Duodenal mucosa (tissue), 2 donors: Measurements from ENCODE around the gene HNRNPUL2.

Experiments used
- H3K27ac ChIP-seq: one replicate; pipeline ENCODE4 v1.7.0; 2013; ENCODE audit warnings: low read depth, low read length
- H3K27me3 ChIP-seq, 2 donors: one replicate each; pipeline ENCODE4 v1.7.0; 2013; ENCODE audit warnings: low read length in 2 of 2, control low read depth in 1 of 2; ENCODE audit not compliant: insufficient read depth in 2 of 2, control insufficient read depth in 1 of 2
- H3K36me3 ChIP-seq, 2 donors: one replicate each; pipeline ENCODE4 v1.7.0; 2013; ENCODE audit warnings: low read length in 2 of 2, control low read depth in 1 of 2; ENCODE audit not compliant: insufficient read depth in 2 of 2, control insufficient read depth in 1 of 2
- H3K4me1 ChIP-seq, 2 donors: one replicate each; pipeline ENCODE4 v1.7.0; 2013; ENCODE audit warnings: low read length in 2 of 2, control low read depth in 1 of 2; ENCODE audit not compliant: insufficient read depth in 2 of 2, control insufficient read depth in 1 of 2
- H3K4me3 ChIP-seq, 2 donors: one replicate each; pipeline ENCODE4 v1.7.0; 2013; ENCODE audit warnings: low read length in 2 of 2, low read depth in 1 of 2
- H3K9ac ChIP-seq, 2 donors: one replicate each; pipeline ENCODE4 v1.7.0; 2013; ENCODE audit warnings: low read length in 2 of 2, low read depth in 1 of 2
- H3K9me3 ChIP-seq, 2 donors: one replicate each; pipeline ENCODE4 v1.7.0; 2013; ENCODE audit warnings: low read length in 2 of 2, control low read depth in 1 of 2; ENCODE audit not compliant: control insufficient read depth in 1 of 2

Gene HNRNPUL2

DNA sequence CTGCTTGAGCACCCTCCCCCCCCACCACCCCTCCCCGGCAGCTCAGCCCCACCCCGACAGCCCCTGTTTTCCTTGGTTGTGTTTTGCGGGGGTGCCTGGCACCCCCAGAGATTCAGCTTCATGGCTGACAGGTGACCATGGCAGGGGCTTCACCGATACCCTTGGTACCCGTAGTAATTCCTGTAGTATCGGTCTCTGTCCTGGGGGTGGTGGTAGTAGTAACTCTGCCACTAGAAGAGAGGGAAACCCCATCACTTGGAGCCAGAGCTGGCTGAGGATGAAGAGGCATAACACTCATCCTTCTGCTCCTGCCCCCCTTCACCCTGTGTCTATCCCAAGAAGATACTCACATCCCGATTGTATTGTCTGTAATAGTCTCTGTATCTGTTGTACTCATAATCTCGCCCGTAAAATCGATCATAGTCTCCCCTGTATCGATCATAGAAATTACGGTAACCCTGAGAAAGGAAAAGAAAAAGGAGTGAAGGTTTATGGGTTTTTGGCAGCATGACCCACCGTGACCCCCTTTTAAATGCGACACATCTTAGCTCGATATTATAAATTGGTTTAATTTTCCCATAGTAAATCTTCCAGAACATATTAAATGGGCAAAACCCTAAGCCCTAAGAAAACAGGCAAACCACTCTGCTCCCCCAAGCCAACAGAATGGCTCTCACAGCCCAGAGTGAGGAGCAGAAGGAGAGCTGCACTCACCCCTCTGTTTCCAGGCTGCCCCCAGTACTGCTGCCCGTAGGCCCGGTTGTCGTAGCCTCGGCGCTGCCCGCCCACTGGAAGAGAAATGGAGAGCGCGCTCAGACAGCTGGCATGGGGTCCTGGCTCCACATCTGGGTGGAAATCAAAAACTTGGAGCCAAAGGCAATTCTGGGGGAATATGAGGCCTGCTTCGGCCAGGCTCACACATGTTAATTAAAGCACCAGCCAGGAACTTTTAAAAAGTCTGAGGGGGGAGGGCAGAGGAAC is 11.8 kb downstream of the HNRNPUL2 start:
- Histone ChIP-seq H3K9ac (no peak overlapping the region), H3K27me3 (no peaks in the 10 kb centered on the region), H3K36me3 (peaks cover 64 to 78% of the 10 kb centered on the region in 2 donors), H3K4me1 (peaks cover 27 to 40% of the 10 kb centered on the region in 2 donors), H3K9me3 (no peaks in the 10 kb centered on the region), H3K4me3 (no peak overlapping the region), H3K27ac (no peak overlapping the region)

DNA sequence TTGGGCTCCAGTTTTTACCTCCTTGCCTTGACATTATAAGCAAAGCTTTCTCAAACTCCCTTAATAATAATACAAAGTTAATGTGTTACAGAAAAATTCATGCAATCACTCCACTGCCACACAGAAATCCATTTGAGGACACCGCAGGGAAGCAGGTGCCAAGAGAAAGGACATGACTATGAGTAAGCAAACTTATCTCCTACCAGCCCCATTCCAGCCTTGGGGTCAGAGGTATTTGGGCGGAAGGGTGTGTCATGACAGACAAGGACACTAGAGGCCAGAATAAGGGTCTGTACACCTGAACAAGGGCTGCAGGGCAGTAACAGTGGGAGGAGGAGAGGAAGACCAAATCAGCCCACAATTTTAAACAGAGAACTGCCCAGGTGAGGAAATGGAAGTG is 13.9 kb downstream of the HNRNPUL2 start:
- Histone ChIP-seq H3K36me3 (peaks cover 52 to 62% of the 10 kb centered on the region in 2 donors), H3K9ac (peak overlapping the region; percentile 20 to 26)

DNA sequence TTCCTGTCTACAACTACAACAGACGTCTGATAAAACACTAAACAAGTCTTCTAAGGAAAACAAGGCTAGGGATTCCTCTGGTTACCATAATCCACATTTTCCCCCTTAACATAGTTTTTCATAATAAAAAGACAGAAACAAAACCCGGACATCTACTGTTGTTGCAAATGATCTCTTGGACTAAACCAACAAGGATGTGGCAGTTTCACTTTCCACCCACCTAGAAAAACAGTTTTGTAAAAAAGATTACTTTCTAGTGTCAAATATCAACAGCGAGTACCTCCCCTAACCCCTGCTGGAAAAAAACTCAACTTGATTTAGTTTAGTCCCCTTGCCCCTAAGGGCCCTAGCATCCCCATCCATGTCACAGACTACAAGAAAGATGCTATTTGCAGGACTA is 14.4 kb downstream of the HNRNPUL2 start:
- Histone ChIP-seq H3K27me3 (no peaks in the 10 kb centered on the region), H3K4me3 (peak overlapping the region in 1 of 2 donors; percentile 20), H3K4me1 (peaks cover 42 to 59% of the 10 kb centered on the region in 2 donors), H3K27ac (no peak overlapping the region), H3K9ac (peak overlapping the region in 1 of 2 donors; percentile 20), H3K36me3 (peaks cover 50 to 57% of the 10 kb centered on the region in 2 donors), H3K9me3 (no peaks in the 10 kb centered on the region)

More for the DNA sequence above, 13.9 kb downstream of the HNRNPUL2 start:
- Histone ChIP-seq H3K27ac (peak overlapping the region; percentile 58), H3K9me3 (no peaks in the 10 kb centered on the region), H3K27me3 (no peaks in the 10 kb centered on the region), H3K4me3 (peak overlapping the region in 1 of 2 donors; percentile 20), H3K4me1 (peaks cover 41 to 54% of the 10 kb centered on the region in 2 donors)

DNA sequence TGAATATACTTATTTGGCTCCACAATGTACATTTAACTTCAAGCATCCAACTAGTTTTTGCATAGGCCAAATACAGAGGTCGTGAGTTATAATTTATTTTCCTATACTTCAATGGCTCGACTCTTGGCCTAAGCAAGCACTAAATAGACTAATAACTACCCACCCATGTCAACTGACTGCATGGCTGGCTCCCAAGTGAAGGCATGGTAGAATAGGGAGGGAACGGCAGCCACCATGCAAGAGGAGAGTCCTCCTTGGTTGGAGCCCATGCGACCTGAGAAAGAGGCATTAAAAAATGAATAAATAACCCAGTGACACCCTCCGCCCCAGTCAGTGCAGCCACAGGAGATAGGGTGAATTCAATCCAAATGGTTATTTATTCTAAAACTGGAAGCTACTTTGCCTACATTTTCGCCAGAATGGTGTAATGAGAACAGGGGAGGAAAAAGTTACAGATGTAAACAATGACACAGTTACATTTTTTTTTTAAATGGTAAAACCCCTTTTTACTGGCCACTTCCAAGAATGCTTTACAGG is 14.9 kb downstream of the HNRNPUL2 start:
- Histone ChIP-seq H3K27ac (no peak overlapping the region), H3K9me3 (no peaks in the 10 kb centered on the region), H3K4me3 (no peak overlapping the region), H3K9ac (peak overlapping the region in 1 of 2 donors; percentile 20), H3K36me3 (peaks cover 49 to 52% of the 10 kb centered on the region in 2 donors), H3K27me3 (no peaks in the 10 kb centered on the region), H3K4me1 (peaks cover 42 to 59% of the 10 kb centered on the region in 2 donors)

DNA sequence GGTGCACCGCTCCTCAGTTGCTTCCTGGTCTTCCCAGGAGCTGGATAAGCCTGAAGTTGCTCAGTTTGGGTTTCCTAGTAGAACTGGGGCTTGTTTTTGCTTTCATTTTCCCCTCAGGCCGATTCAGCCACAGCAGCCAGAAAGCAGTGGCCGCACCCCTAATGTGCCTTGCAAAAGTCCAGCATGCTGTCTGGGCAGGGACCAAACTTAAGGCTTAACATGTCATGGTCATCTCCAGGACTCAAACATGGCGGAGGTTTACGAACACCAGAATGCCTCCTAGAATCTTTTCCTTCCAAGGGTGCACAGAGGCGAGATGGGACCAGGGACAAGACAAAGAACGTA is 17.3 kb downstream of the HNRNPUL2 start:
- peak overlapping the region; percentile 78 to 90 for H3K9ac ChIP-seq
- H3K4me3 ChIP-seq, result peak overlapping the region; percentile 79 to 89
- H3K27me3 ChIP-seq, result no peaks in the 10 kb centered on the region
- H3K27ac ChIP-seq, result peak overlapping the region; percentile 94
- H3K36me3 ChIP-seq, result peaks cover 26 to 29% of the 10 kb centered on the region in 2 donors
- H3K9me3 ChIP-seq, result no peaks in the 10 kb centered on the region
- peaks cover 54 to 64% of the 10 kb centered on the region in 2 donors for H3K4me1 ChIP-seq

DNA sequence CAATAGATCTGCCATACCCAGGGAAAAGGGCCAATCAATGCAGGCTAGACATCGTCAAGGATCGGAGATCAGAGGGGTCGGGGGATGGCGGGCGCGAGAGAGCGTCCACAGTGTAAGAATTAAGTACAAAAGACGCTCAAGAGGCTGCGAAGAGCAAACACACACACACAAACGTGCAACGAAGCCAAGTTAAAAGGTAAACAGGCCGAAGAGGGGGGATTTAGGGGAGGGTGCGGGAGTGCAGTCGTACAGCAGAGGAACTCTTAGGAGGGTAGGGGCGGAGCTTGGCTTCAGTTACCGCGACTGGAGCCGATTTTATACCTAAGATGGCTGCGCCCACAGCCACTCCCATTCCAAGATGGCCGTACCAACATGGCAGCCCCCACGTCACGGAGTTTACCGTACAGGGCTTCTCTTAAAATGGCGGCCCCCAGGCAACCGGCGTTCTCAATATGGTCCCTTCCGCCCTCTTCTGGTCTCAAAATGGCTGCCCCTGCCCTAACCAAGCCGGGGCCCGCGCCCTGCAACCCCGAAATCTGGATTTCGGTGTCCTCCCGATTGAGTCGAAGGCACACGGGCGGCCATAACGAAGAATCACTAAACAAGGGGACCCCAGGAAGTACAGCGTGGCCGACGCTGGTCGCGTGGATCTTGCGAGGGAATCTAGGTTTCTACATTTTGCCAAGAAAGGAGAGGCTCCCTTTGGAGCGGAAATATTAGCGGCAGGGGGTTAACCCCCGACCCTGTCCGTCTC is 17.8 kb downstream of the HNRNPUL2 start:
- Histone ChIP-seq H3K27me3 (no peaks in the 10 kb centered on the region), H3K4me3 (peak overlapping the region; percentile 79 to 89)

DNA sequence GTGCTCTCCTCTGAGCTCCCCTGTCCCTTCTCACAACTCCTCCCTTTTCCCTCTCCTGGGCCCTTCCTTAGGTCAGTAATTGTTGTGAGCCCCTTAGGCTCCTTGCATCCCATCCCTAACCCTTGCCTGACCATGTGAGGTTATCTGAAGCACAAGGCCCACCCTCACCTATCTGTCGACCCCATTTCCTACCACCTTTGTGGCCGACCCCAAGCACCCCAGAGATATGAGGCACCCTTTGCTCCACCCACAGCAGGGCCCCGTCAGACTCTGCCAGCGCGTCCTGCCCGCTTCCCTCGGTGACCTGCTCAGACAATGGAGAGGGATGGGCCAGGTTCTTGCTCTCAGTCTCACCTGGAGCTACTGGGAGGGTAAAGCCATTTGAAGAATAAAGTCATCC is 18.5 kb downstream of the HNRNPUL2 start:
- H3K4me1 ChIP-seq, result peaks cover 46 to 59% of the 10 kb centered on the region in 2 donors
- peak overlapping the region; percentile 78 to 90 for H3K9ac ChIP-seq
- no peaks in the 10 kb centered on the region for H3K9me3 ChIP-seq
- H3K4me3 ChIP-seq, result peak overlapping the region; percentile 79 to 89
- H3K27me3 ChIP-seq, result no peaks in the 10 kb centered on the region
- H3K36me3 ChIP-seq, result peaks cover 17 to 20% of the 10 kb centered on the region in 2 donors
- H3K27ac ChIP-seq, result peak overlapping the region; percentile 84

More for the DNA sequence above, 17.8 kb downstream of the HNRNPUL2 start:
- Histone ChIP-seq H3K36me3 (peaks cover 21 to 24% of the 10 kb centered on the region in 2 donors), H3K9me3 (no peaks in the 10 kb centered on the region), H3K4me1 (peaks cover 51 to 64% of the 10 kb centered on the region in 2 donors), H3K9ac (peak overlapping the region; percentile 78 to 90), H3K27ac (peak overlapping the region; percentile 94)

DNA sequence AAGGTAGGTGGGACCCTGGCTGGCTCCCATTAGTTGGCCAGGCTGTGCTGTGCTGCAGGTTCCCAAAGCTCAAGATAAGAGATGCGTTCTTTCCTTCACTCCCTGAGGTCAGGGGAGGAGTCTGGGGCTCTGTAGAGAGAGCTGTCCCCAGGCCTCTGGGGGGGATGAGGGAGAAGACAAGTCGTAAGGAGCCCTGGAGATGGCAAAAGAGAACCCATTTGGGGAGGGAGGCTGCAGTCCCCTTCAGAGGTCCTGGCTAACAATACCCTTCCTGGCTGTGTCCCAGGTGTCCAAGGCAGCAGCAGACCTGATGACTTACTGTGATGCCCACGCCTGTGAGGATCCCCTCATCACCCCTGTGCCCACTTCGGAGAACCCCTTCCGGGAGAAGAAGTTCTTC is 18.9 kb downstream of the HNRNPUL2 start:
- peak overlapping the region; percentile 79 to 89 for H3K4me3 ChIP-seq

DNA sequence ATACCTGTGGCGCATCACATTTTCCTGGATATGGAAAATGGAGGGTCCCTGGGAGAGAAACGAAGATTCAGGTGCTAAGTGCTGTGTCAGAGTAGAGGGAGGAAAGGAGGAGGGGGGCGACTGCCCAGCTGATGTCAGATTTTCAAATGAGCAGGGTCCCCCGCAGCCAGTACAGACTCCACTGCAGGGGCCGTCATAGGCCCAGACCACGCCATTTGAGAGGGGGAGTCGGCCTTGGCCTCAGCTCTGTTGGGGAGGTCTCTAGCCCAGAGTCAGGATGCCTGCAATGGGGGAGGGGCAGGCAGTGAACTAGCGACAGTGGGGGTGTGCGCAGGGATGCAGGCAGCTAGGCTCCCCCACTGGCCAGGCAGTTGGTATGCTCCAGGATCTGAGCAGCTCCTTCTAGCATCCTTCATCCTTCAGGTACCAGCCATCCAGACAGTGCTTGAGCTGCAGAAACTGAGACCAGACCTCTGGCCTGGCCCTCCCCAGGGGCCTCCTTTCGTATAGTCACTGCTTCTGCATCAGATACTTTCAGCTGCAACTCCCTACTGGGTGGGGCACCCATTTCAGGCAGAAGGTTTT is 19.9 kb downstream of the HNRNPUL2 start, which contains the start of the genes BSCL2 and GNG3:
TSS of gene BSCL2 (minus strand) at position 148 of the 585 bp plus-strand sequence. CDS start 229 bp downstream, outside the sequence.
TSS of gene GNG3 (plus strand) at position 400 of the 585 bp plus-strand sequence. CDS start 620 bp downstream, outside the sequence.
- Histone ChIP-seq H3K9ac (peak within 1 kb of the TSS; percentile 78 to 90), H3K27ac (peak within 1 kb of the TSS; percentile 47)

More for the DNA sequence above, 18.9 kb downstream of the HNRNPUL2 start:
- peaks cover 17 to 20% of the 10 kb centered on the region in 2 donors for H3K36me3 ChIP-seq
- no peak overlapping the region for H3K27ac ChIP-seq
- peak overlapping the region; percentile 78 to 90 for H3K9ac ChIP-seq
- peaks cover 42 to 55% of the 10 kb centered on the region in 2 donors for H3K4me1 ChIP-seq
- H3K9me3 ChIP-seq, result no peaks in the 10 kb centered on the region
- H3K27me3 ChIP-seq, result no peaks in the 10 kb centered on the region

More for the DNA sequence above, 19.9 kb downstream of the HNRNPUL2 start, which contains the start of the genes BSCL2 and GNG3:
- Histone ChIP-seq H3K36me3 (peaks cover 12 to 19% of the 10 kb centered on the region in 2 donors), H3K4me3 (peak within 1 kb of the TSS; percentile 79 to 89), H3K4me1 (peaks cover 33 to 45% of the 10 kb centered on the region in 2 donors), H3K9me3 (no peaks in the 10 kb centered on the region), H3K27me3 (no peaks in the 10 kb centered on the region)
